ENCODE data around the gene KCNH5.

DNA sequence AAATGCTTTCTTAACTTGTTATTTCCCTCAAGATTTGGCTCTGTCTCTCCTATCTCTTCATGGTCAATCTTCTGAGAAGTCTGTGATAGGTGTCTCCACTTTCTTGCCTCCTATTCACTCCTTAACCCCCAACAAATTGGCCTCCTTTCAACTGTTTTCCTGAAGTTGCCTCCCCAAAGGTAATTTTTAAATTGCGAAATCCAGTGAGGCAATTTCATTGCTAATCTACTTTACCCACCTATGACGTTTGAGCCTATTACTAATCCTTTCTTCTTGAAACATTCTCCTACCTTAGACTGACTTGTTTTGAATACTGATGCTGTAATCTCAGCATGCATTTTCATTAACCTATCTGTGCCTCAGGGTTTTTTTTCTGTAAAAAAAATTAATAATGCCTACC lies 6.0 kb upstream of the KCNH5 start:
- TF ChIP-seq, protein P1, sequence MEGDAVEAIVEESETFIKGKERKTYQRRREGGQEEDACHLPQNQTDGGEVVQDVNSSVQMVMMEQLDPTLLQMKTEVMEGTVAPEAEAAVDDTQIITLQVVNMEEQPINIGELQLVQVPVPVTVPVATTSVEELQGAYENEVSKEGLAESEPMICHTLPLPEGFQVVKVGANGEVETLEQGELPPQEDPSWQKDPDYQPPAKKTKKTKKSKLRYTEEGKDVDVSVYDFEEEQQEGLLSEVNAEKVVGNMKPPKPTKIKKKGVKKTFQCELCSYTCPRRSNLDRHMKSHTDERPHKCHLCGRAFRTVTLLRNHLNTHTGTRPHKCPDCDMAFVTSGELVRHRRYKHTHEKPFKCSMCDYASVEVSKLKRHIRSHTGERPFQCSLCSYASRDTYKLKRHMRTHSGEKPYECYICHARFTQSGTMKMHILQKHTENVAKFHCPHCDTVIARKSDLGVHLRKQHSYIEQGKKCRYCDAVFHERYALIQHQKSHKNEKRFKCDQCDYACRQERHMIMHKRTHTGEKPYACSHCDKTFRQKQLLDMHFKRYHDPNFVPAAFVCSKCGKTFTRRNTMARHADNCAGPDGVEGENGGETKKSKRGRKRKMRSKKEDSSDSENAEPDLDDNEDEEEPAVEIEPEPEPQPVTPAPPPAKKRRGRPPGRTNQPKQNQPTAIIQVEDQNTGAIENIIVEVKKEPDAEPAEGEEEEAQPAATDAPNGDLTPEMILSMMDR (IDR thresholded peaks at IDR 0.05; ENCODE audit: insufficient read depth, low read depth, low read length), result no peak
- no peak for TF ChIP-seq EZH2 (IDR thresholded peaks at IDR 0.05; ENCODE audit: insufficient read depth, low read length)

Data from astrocyte (in vitro differentiated cells and primary cell).